H1 (cell line): ENCODE data around the gene ARHGAP22. TPM values are rescaled to one million over a fixed set of nuclear protein-coding genes. Genes with fewer than 3 reads are reported as not detected.

Source experiments
- BRCA1 ChIP-seq: IDR thresholded peaks from 2 replicates; pipeline ENCODE4 v1.6.1; 2012; ENCODE audit warnings: low read depth, low read length, improper control_type of control experiment
- CBX5 ChIP-seq: fragments of 300-800, 300-1000 bp; sonication (generic); IDR thresholded peaks from 2 replicates; pipeline ENCODE4 v1.7.1; 2016; ENCODE audit warnings: antibody characterized with exemption, low read length, low read depth
- CHD7 ChIP-seq: fragments of 300-600 bp; sonication (generic); IDR thresholded peaks from 2 replicates; pipeline ENCODE4 v1.7.1; 2012; ENCODE audit warnings: low read length, moderate library complexity, mild to moderate bottlenecking, inconsistent platforms; ENCODE audit not compliant: insufficient replicate concordance
- EGR1 ChIP-seq: IDR thresholded peaks from 2 replicates; pipeline ENCODE4 v1.6.1; 2011; ENCODE audit warnings: low read depth, low read length, borderline replicate concordance
- PHF8 ChIP-seq: fragments of 200-600 bp; sonication (generic); conservative IDR thresholded peaks from 2 replicates; pipeline ENCODE4 v1.7.1; 2012; ENCODE audit warnings: low read depth, mild to moderate bottlenecking, inconsistent platforms, low read length, moderate library complexity
- polyA plus RNA-seq, 7 experiments: library from polyadenylated mRNA; depleted of rRNA in 3 of 7; stranded (reverse) in 5 of 7; unstranded in 2 of 7; fragments of >200 nt in 5 of 7; fragments of 200-250 nt in 2 of 7; gene quantifications; 1 replicate in 5 of 7; 2 replicates in 1 of 7; 4 replicates in 1 of 7; pipeline versions ENCODE4 v1.2.1 to v1.2.3, GENCODE V29; 2011 to 2013; ENCODE audit warnings: missing spikeins in 2 of 7, mixed read lengths in 2 of 7
- total RNA-seq: library from RNA; stranded (reverse); fragmentation: NEBNext Ultra II Directional; extraction: Animal tissue kit (Norgen Biotek cat#: 25700); gene quantifications from 2 replicates; pipeline ENCODE4 v1.2.1, GENCODE V29; 2021

ARHGAP22 gene
- total and polyA plus RNA-seq, 2 of the 8 experiments (the other 6 are each of a cell fraction or from before 2014, with no cell fraction given) = 3.6 to 11.2 TPM

GRCh38 chr10:48543182-48543844 lies 61.6 kb downstream of the ARHGAP22 start (continued):
- TF ChIP-seq CHD7 (no peak), BRCA1 (no peak), PHF8 (no peak), CBX5 (no peak), EGR1 (no peak)
